GM18511 (cell line): Measurements from ENCODE around the gene CASP4.
A peak's percentile ranks its signal among the peaks of the same experiment; 100 is the strongest.
"Not testable (repeated sequence)": the region's sequence is repeated elsewhere in the genome, so short reads cannot be mapped to it uniquely, and the experiment has no call there.

Source experiments
- ATAC-seq: cut with Tn5 transposase; IDR thresholded peaks from one replicate; pipeline ENCODE4 v1.9.1; 2021; ENCODE audit warnings: mild to moderate bottlenecking, moderate library complexity; ENCODE audit not compliant: unreplicated experiment

CASP4 gene

GRCh38 chr11:104968355-104968855, at the start of gene CASP4:
Gene CASP4 (minus strand): TSS chr11:104968574. CDS start chr11:104968525, 49 bp downstream.
- peak; percentile 90 for ATAC-seq

DNA sequence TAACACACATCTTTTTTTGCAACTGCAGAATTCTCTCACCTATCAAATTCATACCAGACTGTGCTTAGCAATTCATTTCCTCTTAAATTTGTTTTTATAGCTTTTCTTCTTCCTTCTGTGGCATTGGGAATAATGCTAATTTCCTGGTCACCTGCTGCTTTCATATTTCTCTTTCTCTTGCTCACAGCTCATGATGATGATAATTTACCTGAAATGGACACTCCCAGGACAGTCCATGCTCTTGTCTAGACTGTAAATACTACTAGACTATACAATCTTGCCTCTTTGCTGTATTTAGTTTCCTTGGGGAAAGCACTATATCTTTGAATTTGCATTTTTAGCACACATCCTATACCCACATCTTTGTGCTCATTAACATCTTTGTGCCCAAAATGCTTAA, 39.1 kb upstream of the CASP4 start:
- ATAC-seq = no peak

DNA sequence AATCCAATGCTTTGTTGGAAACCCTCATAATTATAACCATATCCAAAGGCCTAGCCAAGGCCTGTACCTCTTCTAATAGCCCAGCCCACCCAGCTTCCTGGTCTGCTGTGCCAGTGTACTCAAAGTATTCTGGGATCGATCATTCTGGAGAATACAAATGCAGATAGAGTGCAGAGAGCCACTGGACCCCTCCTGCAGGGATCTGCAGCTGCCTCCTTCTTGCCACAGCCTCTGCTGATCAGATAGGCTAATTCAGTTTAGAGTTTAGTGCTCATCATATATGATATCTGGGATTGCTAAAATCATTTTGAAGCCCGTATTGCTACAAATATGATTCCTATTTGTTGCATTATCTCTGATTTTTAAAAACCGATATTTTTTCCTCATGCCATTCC, 37.1 kb upstream of the CASP4 start:
- no peak for ATAC-seq

DNA sequence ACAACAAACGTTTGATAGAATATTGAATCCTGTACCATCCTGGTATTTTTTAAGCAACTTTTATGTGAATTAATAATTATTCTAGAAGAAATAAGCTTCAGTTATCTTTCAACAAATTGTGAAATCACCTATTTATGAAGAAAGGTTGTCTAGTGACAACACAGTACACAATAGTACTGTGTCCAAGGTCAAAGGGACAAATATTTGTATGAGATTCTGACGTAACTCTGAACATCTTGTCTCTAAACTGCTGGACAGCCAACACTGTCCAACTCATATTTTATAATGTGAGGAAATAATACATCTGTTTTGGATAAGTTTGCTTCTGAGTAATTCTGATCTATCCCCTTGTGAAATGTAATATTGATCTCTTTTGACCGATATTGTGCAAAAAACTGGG, 35.6 kb upstream of the CASP4 start:
- ATAC-seq = no peak

GRCh38 chr11:105003151-105003550, 34.8 kb upstream of the CASP4 start:
- no peak for ATAC-seq

DNA sequence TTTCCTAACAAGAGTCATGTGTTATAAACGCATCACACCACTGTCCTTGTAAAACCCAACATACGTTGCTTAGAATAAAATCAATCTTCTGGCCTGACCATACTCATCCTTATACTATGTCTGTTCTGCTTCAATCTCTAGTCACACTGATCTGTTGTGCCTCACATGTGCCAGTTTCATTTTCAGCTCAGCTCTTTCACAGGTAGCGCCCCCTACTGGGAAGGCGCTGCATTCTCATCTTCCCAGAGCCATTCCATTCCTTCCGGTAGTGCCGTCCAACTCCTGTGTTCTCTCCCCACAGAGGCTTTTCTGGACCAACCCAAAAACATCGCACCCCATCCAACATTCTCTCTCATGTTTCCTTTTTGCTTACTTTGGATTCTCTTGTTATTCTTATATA, 32.4 kb upstream of the CASP4 start:
- ATAC-seq = peak; percentile 91

DNA sequence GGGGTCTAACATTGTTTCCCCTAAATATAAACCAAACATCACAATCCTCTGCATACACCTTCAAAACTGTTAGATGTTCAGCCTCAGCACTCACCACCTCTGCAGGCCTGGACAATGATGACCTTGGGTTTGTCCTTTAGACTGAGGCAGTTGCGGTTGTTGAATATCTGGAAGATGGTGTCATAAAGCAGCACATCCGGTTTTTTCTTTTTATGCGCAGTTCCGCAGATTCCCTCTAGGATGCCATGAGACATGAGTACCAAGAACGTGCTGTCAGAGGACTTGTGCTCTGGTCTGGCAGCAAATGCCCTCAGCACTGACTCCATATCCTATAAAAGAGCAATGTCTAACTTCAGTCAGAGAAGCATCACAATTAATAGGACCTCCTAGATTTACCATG, 31.8 kb upstream of the CASP4 start:
- peak; percentile 27 for ATAC-seq

DNA sequence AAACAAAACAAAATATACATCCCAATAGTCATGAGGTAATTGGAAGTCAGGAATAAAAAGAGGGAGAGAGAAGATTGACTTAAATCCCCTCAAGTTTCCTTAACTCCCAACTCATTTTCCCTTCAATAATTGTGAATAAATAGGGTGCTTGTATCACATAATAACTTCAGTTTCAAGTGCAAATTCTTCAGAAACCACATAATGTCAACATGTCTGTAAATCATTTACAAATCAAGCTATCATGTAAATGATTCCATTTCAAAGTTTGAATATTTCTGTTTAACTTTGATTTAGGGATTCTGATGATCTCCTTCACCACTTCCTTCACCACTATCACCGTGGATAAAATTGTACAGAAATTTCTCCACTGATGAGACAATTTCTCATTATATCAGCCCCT, 31.3 kb upstream of the CASP4 start:
- no peak for ATAC-seq

DNA sequence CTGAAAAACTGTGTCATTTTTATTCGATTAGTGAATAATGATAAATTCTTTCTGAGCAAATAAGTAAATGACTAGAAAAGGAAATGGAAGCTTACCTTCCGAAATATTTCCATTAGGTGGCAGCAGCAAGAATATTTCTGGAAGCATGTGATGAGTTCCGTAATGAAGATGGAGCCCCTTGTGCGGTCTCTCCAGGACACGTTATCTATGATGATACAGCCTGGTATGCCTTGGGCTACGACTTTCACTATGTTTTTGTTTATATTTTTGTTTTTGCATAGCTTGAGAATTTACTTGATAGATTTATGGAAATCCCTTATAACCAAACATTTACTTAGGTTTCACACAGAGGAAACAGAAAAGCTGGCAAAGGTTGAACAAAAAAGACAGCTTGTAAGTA, 28.9 kb upstream of the CASP4 start:
- ATAC-seq = no peak

- ATAC-seq = no peak
Measured at GRCh38 chr11:104995001-104995408, 26.6 kb upstream of the CASP4 start.

- ATAC-seq = no peak
Measured at GRCh38 chr11:104992781-104993180, 24.4 kb upstream of the CASP4 start.

- ATAC-seq = no peak
Measured at GRCh38 chr11:104991994-104992393, 23.6 kb upstream of the CASP4 start.

DNA sequence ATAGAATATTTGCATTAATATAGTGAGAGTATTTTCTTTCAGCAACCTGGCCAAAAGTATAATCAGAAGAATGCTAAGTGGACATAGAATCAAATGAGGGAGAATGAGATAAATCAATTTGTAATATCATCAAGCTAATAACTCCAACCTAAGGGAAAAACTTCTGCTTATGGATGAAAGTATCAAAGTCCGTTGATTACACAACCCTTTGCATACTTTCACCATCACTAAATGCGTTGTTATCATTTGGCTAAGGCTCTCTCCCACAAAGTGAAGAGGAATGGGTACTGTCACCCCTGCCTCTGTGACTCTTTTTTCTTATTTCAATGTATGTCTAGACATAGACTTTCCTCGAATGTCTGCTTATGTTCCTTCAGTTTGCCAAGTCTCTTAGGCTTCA, 16.4 kb upstream of the CASP4 start:
- ATAC-seq = no peak

- no peak for ATAC-seq
Measured at GRCh38 chr11:104979839-104980238, 11.5 kb upstream of the CASP4 start.

DNA sequence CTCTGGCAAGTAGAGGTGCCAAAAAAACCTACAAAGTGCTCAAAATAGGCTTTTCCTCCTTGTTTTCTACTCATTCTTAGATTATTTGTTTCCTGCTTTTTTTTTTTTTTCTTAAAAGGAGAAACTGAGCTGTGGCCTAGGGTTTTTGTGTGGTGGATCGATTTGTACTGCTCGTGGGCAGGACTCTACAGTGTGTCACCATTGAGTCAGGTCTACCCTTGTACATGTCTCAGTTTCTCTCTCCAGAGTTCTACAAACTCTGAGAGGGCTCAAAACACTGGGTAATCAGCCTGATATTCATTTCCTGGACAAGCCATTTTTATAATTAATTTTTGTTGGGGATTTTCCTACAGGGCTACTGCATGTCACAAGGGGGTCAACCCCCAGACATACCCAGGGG, 5.2 kb upstream of the CASP4 start:
- no peak for ATAC-seq

GRCh38 chr11:104972924-104973323, 4.5 kb upstream of the CASP4 start:
- ATAC-seq = not testable (repeated sequence)

GRCh38 chr11:104970756-104971155, 2.4 kb upstream of the CASP4 start:
- no peak for ATAC-seq

DNA sequence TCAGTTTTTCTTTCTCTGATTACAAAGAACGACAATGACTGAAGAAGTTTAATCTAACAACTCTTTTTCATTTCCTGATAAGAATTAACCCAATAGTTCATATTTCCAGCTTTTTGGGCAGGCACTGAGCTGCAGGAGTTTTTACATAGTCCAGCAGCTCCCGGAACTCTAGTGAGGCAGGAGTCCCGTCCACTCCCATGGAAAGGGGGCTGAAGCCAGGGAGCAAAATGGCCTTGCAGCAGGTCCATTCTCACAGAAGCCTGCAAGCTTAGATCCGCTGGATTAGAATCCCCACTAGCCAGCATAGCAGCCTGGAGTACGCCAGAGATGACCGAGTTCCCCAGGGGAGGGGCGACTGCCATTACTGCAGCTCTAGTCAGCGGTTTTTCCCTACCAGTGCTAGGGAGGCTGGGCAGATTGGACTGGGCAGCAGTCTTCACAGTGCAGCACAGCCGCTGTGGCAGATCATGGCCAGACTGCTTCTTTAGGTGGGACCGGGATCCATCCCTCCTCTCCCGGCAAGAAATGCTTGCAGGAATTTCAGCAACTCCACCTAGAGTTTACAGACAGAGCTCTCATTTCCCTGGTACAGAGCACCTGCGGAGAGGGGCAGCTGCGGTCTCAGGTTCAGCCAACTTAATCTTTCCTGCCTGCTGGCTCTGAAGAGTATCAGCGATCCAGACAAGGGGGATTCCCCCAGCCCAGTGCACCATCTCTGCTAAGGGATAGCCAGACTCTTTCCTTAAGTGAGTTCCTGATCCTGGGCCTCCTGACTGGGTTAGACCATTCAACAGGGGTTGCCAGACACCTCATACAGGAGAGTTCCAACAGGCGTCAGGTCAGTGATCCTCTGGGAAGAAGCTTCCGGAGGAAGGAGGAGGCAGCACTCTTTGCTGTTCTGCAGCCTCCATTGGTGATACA, 742 bp upstream of the CASP4 start:
- peak; percentile 6 for ATAC-seq

DNA sequence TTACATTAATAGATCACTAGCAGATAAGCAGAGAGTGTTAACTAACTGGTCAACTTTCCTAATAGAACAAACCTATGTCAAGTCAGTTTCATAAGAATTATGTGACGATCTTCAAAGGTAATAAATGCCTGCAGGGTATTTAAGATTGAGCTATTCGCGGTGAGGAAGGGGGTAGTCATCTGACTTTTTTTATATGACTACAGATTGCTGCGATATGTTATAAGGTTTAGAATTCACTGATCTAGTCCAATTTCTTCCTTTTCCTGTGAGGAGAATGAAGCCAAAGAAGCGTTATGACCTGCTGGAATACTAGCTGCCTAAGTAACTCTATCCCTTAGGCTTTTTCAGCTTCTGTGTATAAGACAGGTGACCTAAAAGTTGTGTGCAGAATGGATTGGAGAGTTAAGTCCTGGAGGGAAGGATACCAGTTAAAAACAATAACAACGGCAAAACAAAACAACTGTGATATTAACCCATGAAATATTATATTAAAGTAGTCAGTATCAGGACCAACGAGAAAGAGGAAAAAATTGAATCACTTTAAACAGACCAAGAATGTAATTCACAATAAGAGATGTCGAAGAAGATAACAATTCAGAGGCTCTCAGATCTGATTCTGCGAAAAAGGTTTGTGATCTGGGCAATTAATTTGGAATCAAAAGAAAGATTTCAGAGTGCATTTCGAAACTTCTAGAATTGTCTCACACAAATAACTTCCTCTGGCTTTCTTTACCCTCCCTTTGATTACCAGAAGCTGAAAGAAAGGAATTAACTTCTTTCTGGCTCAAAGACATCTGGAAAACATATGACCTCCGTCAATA, 630 bp downstream of the CASP4 start:
- ATAC-seq = peak; percentile 10

- no peak for ATAC-seq
Measured at GRCh38 chr11:104965735-104966134, 2.6 kb downstream of the CASP4 start.

GRCh38 chr11:104964247-104964646, 4.1 kb downstream of the CASP4 start:
- no peak for ATAC-seq

GRCh38 chr11:104962852-104963251, 5.5 kb downstream of the CASP4 start:
- no peak for ATAC-seq
